Measurements from ENCODE around the gene MAPRE2.

The MAPRE2 gene

GRCh38 chr18:35022426-35023001 lies 18.7 kb upstream of the MAPRE2 start:
- Histone ChIP-seq H3K4me1 (ENCODE audit: low read length) (peaks cover 19% of the 10 kb centered on the region), H3K36me3 (replicated peaks; ENCODE audit: low read depth, low read length) (no peaks in the 10 kb centered on the region), H2AFZ (ENCODE audit: low read depth, low read length) (no peak overlapping the region), H3K9me3 (ENCODE audit: insufficient read depth, low read length) (no peaks in the 10 kb centered on the region), H3K27me3 (ENCODE audit: low read depth, low read length) (no peaks in the 10 kb centered on the region), H3K79me2 (ENCODE audit: low read length) (no peaks in the 10 kb centered on the region), H3K4me3 (ENCODE audit: low read length) (no peak overlapping the region), H3K27ac (ENCODE audit: low read length) (no peak overlapping the region), H3K4me2 (ENCODE audit: low read length) (no peak overlapping the region), H3K9ac (ENCODE audit: low read length) (no peak overlapping the region), H4K20me1 (ENCODE audit: insufficient read depth, low read length) (no peaks in the 10 kb centered on the region)
- TF ChIP-seq, protein P1, sequence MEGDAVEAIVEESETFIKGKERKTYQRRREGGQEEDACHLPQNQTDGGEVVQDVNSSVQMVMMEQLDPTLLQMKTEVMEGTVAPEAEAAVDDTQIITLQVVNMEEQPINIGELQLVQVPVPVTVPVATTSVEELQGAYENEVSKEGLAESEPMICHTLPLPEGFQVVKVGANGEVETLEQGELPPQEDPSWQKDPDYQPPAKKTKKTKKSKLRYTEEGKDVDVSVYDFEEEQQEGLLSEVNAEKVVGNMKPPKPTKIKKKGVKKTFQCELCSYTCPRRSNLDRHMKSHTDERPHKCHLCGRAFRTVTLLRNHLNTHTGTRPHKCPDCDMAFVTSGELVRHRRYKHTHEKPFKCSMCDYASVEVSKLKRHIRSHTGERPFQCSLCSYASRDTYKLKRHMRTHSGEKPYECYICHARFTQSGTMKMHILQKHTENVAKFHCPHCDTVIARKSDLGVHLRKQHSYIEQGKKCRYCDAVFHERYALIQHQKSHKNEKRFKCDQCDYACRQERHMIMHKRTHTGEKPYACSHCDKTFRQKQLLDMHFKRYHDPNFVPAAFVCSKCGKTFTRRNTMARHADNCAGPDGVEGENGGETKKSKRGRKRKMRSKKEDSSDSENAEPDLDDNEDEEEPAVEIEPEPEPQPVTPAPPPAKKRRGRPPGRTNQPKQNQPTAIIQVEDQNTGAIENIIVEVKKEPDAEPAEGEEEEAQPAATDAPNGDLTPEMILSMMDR (IDR thresholded peaks at IDR 0.05; ENCODE audit: low read depth, low read length) = no peak
- TF ChIP-seq EZH2phosphoT487 (IDR thresholded peaks at IDR 0.05; ENCODE audit: low read depth) = no peak

DNA sequence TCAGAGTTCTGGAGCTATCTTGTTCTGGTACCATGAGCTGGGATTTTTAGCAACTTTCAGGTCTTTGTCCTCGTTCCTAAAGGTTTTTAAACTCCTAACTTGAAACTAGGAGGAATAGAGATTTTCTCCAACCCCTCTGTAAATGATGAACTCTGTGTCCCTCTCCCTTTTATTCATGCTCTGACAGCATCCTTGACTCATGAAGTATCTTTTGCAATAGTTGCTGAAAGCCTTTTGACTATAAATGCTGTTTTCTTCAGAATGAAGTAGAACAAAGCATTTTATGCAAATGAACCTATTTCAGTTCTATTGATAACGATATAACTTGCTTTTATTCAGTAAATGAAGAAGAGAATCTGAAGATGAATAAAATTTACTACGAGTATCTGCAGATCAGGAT lies 17.0 kb upstream of the MAPRE2 start:
- H3K36me3 ChIP-seq (replicated peaks; ENCODE audit: low read depth, low read length) = no peaks in the 10 kb centered on the region
- no peak overlapping the region for H3K4me2 ChIP-seq (ENCODE audit: low read length)
- no peaks in the 10 kb centered on the region for H3K27me3 ChIP-seq (ENCODE audit: low read depth, low read length)
- H3K9ac ChIP-seq (ENCODE audit: low read length) = no peak overlapping the region
- peaks cover 27% of the 10 kb centered on the region for H3K4me1 ChIP-seq (ENCODE audit: low read length)
- no peak overlapping the region for H3K27ac ChIP-seq (ENCODE audit: low read length)
- no peaks in the 10 kb centered on the region for H3K79me2 ChIP-seq (ENCODE audit: low read length)
- no peak overlapping the region for H3K4me3 ChIP-seq (ENCODE audit: low read length)
- no peaks in the 10 kb centered on the region for H4K20me1 ChIP-seq (ENCODE audit: insufficient read depth, low read length)
- H2AFZ ChIP-seq (ENCODE audit: low read depth, low read length) = no peak overlapping the region
- TF ChIP-seq, protein P1 (IDR thresholded peaks at IDR 0.05; ENCODE audit: low read depth, low read length) = no peak
- TF ChIP-seq EZH2phosphoT487 (IDR thresholded peaks at IDR 0.05; ENCODE audit: low read depth) = no peak
- no peaks in the 10 kb centered on the region for H3K9me3 ChIP-seq (ENCODE audit: insufficient read depth, low read length)

DNA sequence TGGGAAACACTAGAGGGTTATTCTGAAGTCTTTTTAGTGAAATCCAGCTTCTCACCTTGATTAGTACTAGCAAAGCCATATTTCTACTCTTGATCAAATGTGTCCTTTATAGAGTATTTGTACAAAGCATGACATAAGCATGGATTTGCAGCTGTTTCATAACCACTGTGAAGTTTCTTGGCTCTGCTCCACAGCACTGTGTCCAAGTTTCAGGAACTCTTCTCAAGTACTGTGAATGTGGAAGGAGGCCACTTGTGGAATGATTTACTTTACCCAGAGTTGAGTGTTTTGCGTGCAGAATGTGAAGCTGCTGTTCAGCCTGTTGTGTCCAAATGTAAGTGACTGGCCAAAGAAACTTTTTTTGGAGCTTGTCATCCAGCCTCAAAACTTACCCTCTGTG lies 16.2 kb upstream of the MAPRE2 start:
- Histone ChIP-seq H3K4me2 (ENCODE audit: low read length) (no peak overlapping the region), H3K27ac (ENCODE audit: low read length) (no peak overlapping the region), H3K27me3 (ENCODE audit: low read depth, low read length) (no peaks in the 10 kb centered on the region), H3K79me2 (ENCODE audit: low read length) (no peaks in the 10 kb centered on the region), H2AFZ (ENCODE audit: low read depth, low read length) (no peak overlapping the region), H3K9me3 (ENCODE audit: insufficient read depth, low read length) (no peaks in the 10 kb centered on the region), H3K4me3 (ENCODE audit: low read length) (no peak overlapping the region), H3K4me1 (ENCODE audit: low read length) (peaks cover 34% of the 10 kb centered on the region), H4K20me1 (ENCODE audit: insufficient read depth, low read length) (no peaks in the 10 kb centered on the region), H3K36me3 (replicated peaks; ENCODE audit: low read depth, low read length) (no peaks in the 10 kb centered on the region), H3K9ac (ENCODE audit: low read length) (no peak overlapping the region)
- no peak for TF ChIP-seq EZH2phosphoT487 (IDR thresholded peaks at IDR 0.05; ENCODE audit: low read depth)
- TF ChIP-seq, protein P1 (IDR thresholded peaks at IDR 0.05; ENCODE audit: low read depth, low read length) = no peak

GRCh38 chr18:35026407-35027061 lies 14.7 kb upstream of the MAPRE2 start:
- Histone ChIP-seq H3K4me2 (ENCODE audit: low read length) (peak overlapping the region; percentile 38), H3K79me2 (ENCODE audit: low read length) (no peaks in the 10 kb centered on the region), H3K4me3 (ENCODE audit: low read length) (0 out of 2 replicates have a peak overlapping the region, but pooled peaks have one; percentile 3), H4K20me1 (ENCODE audit: insufficient read depth, low read length) (no peaks in the 10 kb centered on the region), H3K9me3 (ENCODE audit: insufficient read depth, low read length) (no peaks in the 10 kb centered on the region), H3K36me3 (replicated peaks; ENCODE audit: low read depth, low read length) (no peaks in the 10 kb centered on the region), H3K27me3 (ENCODE audit: low read depth, low read length) (no peaks in the 10 kb centered on the region), H3K27ac (ENCODE audit: low read length) (peak overlapping the region; percentile 38), H2AFZ (ENCODE audit: low read depth, low read length) (peak overlapping the region; percentile 43), H3K4me1 (ENCODE audit: low read length) (peaks cover 43% of the 10 kb centered on the region), H3K9ac (ENCODE audit: low read length) (peak overlapping the region; percentile 15)
- TF ChIP-seq, protein P1 (IDR thresholded peaks at IDR 0.05; ENCODE audit: low read depth, low read length) = peak; percentile 62
- no peak for TF ChIP-seq EZH2phosphoT487 (IDR thresholded peaks at IDR 0.05; ENCODE audit: low read depth)
